Measurements from ENCODE around the gene SLC16A10.
A peak's percentile ranks its signal among the peaks of the same experiment; 100 is the strongest.

Gene SLC16A10

DNA sequence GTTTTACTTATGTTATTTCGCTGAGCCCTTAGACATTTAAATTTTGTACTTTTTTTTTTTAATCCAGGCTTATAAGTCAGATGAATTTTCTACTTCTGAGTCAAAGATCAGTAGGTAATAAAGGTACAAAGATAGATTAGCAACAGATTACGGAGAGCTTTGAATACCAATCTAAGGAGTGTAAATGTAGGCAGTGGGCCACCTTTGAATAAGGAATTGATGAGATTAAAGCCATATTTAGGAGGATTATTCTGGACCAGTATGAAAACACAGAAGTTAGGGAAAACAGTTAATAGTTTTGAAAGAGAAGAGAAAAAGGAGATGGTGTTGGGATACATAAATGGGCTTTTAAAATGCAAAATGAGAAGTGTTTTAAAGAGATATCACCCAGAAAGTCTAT lies 117.6 kb downstream of the SLC16A10 start:
- TF ChIP-seq, protein P1, sequence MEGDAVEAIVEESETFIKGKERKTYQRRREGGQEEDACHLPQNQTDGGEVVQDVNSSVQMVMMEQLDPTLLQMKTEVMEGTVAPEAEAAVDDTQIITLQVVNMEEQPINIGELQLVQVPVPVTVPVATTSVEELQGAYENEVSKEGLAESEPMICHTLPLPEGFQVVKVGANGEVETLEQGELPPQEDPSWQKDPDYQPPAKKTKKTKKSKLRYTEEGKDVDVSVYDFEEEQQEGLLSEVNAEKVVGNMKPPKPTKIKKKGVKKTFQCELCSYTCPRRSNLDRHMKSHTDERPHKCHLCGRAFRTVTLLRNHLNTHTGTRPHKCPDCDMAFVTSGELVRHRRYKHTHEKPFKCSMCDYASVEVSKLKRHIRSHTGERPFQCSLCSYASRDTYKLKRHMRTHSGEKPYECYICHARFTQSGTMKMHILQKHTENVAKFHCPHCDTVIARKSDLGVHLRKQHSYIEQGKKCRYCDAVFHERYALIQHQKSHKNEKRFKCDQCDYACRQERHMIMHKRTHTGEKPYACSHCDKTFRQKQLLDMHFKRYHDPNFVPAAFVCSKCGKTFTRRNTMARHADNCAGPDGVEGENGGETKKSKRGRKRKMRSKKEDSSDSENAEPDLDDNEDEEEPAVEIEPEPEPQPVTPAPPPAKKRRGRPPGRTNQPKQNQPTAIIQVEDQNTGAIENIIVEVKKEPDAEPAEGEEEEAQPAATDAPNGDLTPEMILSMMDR (IDR thresholded peaks at IDR 0.05): no peak
- TF ChIP-seq ZFX (IDR thresholded peaks at IDR 0.05; ENCODE audit: borderline replicate concordance): no peak
- H3K27ac ChIP-seq: no peak overlapping the region

DNA sequence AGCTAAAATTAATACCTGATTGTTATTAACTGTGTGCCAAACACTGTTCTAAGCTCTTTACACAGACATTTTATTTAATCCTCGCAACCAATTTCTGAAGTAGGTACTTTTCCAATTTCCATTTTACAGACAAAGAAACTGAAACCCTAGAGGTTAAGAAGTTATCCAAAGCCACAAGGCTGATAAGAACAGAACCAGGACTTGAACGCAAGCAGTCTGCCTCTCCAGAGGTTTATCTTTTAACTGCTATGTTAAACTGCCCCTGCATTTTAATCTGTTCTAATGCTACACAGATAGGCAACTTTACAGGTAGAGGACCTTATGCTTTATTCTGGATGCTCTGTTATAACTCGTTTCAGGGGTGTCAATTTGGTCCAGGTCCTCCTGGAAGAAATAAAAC lies 118.2 kb downstream of the SLC16A10 start:
- no peak for TF ChIP-seq ZFX (IDR thresholded peaks at IDR 0.05; ENCODE audit: borderline replicate concordance)
- TF ChIP-seq, protein P1 (IDR thresholded peaks at IDR 0.05): no peak
- H3K27ac ChIP-seq: no peak overlapping the region

- H3K27ac ChIP-seq: no peak overlapping the region
- no peak for TF ChIP-seq ZFX (IDR thresholded peaks at IDR 0.05; ENCODE audit: borderline replicate concordance)
- TF ChIP-seq, protein P1 (IDR thresholded peaks at IDR 0.05): no peak
Observed at GRCh38 chr6:111207141-111207858, 120.0 kb downstream of the SLC16A10 start.

DNA sequence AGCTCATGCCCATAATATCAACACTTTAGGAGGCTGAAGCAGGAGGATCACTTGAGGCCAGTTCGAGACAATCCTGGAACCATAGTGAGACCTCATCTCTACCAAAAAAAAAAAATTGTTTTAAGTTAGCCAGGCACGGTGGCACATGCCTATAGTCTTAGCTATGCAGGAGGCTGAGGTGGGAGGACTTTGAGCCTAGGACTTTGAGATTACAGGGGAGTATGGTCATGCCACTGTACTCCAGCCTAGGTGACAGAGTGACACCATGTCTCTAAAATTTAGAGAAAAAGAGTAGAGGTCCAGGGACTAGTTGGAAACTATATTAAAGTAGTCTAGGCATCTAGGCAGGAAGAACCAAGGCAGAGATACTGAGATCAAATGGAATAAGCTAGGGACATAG lies 121.6 kb downstream of the SLC16A10 start:
- TF ChIP-seq, protein P1 (IDR thresholded peaks at IDR 0.05): no peak
- no peak for TF ChIP-seq ZFX (IDR thresholded peaks at IDR 0.05; ENCODE audit: borderline replicate concordance)
- no peak overlapping the region for H3K27ac ChIP-seq

- TF ChIP-seq, protein P1 (IDR thresholded peaks at IDR 0.05): peak; percentile 83
- no peak for TF ChIP-seq ZFX (IDR thresholded peaks at IDR 0.05; ENCODE audit: borderline replicate concordance)
- no peak overlapping the region for H3K27ac ChIP-seq
Observed at GRCh38 chr6:111210194-111210728, 123.0 kb downstream of the SLC16A10 start.

GRCh38 chr6:111211411-111212030 lies 124.2 kb downstream of the SLC16A10 start:
- no peak overlapping the region for H3K27ac ChIP-seq
- TF ChIP-seq, protein P1 (IDR thresholded peaks at IDR 0.05): no peak
- TF ChIP-seq ZFX (IDR thresholded peaks at IDR 0.05; ENCODE audit: borderline replicate concordance): no peak

- no peak for TF ChIP-seq ZFX (IDR thresholded peaks at IDR 0.05; ENCODE audit: borderline replicate concordance)
- TF ChIP-seq, protein P1 (IDR thresholded peaks at IDR 0.05): no peak
- H3K27ac ChIP-seq: no peak overlapping the region
Observed at GRCh38 chr6:111212625-111213024, 125.3 kb downstream of the SLC16A10 start.
